Measurements from ENCODE around the gene EGFL7. TPM values are rescaled to one million over a fixed set of nuclear protein-coding genes. Genes with fewer than 3 reads are reported as not detected.

Gene EGFL7
- total RNA-seq, 1 donor from 2014 or later: 38.2 TPM

DNA sequence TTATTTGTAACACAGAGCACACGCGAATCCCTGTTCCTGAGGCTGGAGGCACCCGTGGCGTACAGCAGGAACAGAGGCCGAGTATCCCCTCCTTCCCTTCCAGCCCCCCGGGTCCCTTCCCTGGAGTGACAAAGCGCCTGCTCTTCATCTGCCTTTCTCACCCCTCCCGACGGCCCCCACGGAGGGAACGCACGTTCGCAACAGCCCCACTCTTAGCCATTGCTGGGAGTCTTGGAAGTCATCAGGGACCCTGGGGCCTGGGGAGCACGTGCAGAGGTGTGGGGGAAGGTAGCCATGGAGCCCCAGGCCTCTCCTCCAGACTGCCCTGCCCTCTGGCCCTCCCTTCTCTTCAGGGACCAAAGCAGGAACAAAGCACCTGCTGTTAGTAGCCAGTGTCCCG is 22.1 kb downstream of the EGFL7 start:
- H3K4me1 Mint-ChIP-seq: peaks cover 7% of the 10 kb centered on the region
- TF ChIP-seq, protein P1, sequence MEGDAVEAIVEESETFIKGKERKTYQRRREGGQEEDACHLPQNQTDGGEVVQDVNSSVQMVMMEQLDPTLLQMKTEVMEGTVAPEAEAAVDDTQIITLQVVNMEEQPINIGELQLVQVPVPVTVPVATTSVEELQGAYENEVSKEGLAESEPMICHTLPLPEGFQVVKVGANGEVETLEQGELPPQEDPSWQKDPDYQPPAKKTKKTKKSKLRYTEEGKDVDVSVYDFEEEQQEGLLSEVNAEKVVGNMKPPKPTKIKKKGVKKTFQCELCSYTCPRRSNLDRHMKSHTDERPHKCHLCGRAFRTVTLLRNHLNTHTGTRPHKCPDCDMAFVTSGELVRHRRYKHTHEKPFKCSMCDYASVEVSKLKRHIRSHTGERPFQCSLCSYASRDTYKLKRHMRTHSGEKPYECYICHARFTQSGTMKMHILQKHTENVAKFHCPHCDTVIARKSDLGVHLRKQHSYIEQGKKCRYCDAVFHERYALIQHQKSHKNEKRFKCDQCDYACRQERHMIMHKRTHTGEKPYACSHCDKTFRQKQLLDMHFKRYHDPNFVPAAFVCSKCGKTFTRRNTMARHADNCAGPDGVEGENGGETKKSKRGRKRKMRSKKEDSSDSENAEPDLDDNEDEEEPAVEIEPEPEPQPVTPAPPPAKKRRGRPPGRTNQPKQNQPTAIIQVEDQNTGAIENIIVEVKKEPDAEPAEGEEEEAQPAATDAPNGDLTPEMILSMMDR (IDR thresholded peaks at IDR 0.05; ENCODE audit: unreplicated experiment): no peak
- no peak for DNase-seq (ENCODE audit: low spot score in 2 of 2, unreplicated experiment in 2 of 2)
- H3K27me3 Mint-ChIP-seq (ENCODE audit: low read depth): no peaks in the 10 kb centered on the region
- no peak overlapping the region for H3K27ac Mint-ChIP-seq
- H3K4me3 Mint-ChIP-seq: no peak overlapping the region
- no peaks in the 10 kb centered on the region for H3K36me3 Mint-ChIP-seq
- H3K9me3 Mint-ChIP-seq: no peaks in the 10 kb centered on the region

DNA sequence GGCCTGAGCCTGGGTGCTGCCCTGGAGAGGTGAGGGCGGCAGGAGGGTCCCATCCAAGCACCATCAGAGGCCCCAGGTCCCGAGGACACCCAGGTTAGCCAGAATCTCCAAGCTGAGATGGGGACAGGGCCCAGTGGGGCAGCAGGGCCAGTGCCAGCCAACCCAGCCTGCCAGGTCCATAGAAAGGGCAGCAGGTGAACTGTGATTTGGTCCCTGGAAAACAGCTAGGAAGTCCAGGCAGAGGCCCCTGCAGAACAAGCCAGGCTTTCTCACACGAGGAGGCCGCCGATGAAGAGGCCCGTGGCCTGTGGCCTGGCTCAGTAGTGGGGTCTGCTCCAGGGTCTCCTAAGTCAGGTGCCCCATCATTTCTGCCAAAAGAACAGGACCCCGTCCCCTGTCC is 22.5 kb downstream of the EGFL7 start:
- Mint-ChIP-seq H3K36me3 (no peaks in the 10 kb centered on the region), H3K4me1 (peaks cover 7% of the 10 kb centered on the region), H3K27me3 (ENCODE audit: low read depth) (no peaks in the 10 kb centered on the region), H3K27ac (no peak overlapping the region), H3K4me3 (no peak overlapping the region), H3K9me3 (no peaks in the 10 kb centered on the region)
- TF ChIP-seq, protein P1 (IDR thresholded peaks at IDR 0.05; ENCODE audit: unreplicated experiment): no peak
- no peak for DNase-seq (ENCODE audit: low spot score in 2 of 2, unreplicated experiment in 2 of 2)

DNA sequence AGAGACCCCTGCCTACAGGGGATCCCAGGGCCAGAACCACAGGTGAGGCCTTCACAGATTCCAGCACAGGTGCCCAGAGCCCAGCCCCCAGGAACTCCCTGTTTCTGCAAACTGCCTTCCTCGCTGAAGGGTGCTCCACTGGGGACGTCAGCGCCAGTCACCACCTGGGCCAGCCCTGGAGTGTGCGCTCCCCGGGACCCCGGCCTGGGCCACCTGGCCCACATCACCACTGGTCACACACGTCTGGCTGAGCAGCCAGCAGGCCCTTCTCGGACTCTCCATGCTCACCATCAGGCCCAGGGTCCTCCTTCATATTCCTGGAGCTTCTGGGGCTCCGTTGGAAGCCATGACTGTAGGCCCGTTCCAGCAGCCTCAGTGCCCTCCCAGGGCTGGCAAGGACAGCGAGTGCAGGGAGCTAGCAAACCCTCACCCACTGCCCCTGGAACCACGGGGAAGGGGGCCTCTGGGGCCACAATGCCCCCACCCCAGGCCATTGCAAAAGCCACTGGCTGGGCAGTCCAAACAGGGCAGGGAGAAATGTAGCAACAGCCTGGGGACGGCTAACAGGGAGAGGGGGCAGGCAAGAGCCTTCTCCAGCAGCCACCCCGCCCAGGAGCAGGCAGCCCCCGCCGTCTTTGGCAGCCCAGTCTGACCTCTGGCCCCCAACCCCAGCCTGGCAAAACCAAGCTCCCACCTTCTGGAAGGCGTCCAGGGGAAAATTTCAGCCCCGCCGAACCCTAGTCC is 23.2 kb downstream of the EGFL7 start:
- H3K9me3 Mint-ChIP-seq: no peaks in the 10 kb centered on the region
- TF ChIP-seq, protein P1 (IDR thresholded peaks at IDR 0.05; ENCODE audit: unreplicated experiment): no peak
- H3K27me3 Mint-ChIP-seq (ENCODE audit: low read depth): no peaks in the 10 kb centered on the region
- peak overlapping the region; percentile 75 for H3K4me3 Mint-ChIP-seq
- peak overlapping the region; percentile 78 for H3K27ac Mint-ChIP-seq
- H3K36me3 Mint-ChIP-seq: no peaks in the 10 kb centered on the region
- peaks cover 7% of the 10 kb centered on the region for H3K4me1 Mint-ChIP-seq
- DNase-seq (ENCODE audit: low spot score in 2 of 2, unreplicated experiment in 2 of 2): no peak

DNA sequence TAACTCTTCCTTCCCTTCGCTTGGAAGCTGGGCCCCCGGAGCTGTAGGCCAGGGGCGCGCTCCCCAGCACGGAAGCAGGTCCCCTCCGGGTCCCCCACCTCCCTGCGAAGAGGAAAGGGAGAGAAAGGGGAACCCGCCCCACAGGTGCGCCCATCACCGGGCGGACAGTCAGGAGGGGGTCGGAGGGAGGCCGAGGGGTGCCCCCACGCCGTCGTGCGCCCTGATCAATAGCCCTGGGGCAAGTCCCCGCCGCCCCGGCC is 23.7 kb downstream of the EGFL7 start:
- Mint-ChIP-seq H3K9me3 (no peaks in the 10 kb centered on the region), H3K4me3 (peak overlapping the region; percentile 75), H3K4me1 (peaks cover 7% of the 10 kb centered on the region), H3K27me3 (ENCODE audit: low read depth) (no peaks in the 10 kb centered on the region), H3K27ac (no peak overlapping the region), H3K36me3 (no peaks in the 10 kb centered on the region)
- DNase-seq (ENCODE audit: low spot score in 2 of 2, unreplicated experiment in 2 of 2): no peak
- TF ChIP-seq, protein P1 (IDR thresholded peaks at IDR 0.05; ENCODE audit: unreplicated experiment): no peak

DNA sequence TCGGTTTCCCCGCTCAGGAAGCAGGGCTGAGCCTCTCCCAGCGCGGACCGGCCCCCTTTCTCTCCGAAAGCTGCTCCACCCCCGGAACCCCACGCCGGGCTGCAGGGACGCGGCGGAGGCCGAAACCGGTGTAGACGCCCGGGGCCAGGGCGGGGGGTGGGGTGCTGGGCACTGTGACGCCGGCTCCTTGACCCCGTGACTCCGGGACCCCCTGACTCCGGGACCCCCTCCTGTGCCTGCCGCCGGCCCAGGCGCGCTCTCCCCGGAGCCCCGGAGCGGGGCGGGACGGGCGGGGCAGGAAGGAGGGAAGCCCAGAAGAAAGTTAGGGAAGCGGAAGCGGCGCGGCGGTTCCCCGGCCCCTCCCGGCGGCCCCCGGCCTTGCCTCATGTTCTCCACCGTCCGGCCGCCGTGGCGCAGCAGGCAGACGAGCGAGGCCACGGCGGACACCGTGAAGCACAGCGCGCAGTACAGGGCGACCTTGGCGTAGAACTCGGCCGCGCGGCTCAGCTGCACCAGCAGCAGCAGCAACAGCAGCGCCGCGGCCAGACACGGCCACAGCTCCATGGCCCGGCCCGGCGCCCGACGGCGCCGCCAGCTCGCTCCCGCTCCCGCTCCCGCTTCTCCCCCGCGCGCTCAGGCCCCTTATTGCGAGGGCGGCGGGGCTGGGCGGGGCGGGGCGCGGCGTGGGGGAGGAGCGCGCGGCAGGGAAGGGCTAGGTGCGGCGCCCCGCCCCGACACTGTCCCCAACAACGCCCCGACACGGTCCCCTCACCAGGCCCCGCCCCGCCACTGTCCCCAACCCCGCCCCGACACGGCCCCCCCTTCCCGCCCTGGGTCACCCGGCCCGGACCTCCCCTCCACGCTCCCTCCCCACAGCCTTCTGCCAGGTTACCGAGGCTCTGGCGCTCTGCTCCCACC is 24.3 kb downstream of the EGFL7 start, which contains the start of gene AGPAT2:
Gene AGPAT2, minus strand, starts transcription at position 664 of the 918 bp plus-strand sequence. Its CDS starts 100 bp downstream, at position 564.
- Mint-ChIP-seq H3K27ac (peak within 1 kb of the TSS; percentile 78), H3K36me3 (no peaks in the 10 kb centered on the region), H3K4me3 (peak within 1 kb of the TSS; percentile 75), H3K4me1 (peaks cover 7% of the 10 kb centered on the region), H3K27me3 (ENCODE audit: low read depth) (no peaks in the 10 kb centered on the region), H3K9me3 (no peaks in the 10 kb centered on the region)
- TF ChIP-seq, protein P1 (IDR thresholded peaks at IDR 0.05; ENCODE audit: unreplicated experiment): no peak
- DNase-seq (ENCODE audit: low spot score in 2 of 2, unreplicated experiment in 2 of 2): peak in 1 of 2 experiments; percentile 62

Measured in mesothelial cell of epicardium (in vitro differentiated cells).